Upper lobe of left lung (tissue), 6 donors: ENCODE results near the gene QKI. TPM values are rescaled to one million over a fixed set of nuclear protein-coding genes. Genes with fewer than 3 reads are reported as not detected.

Experiments used
- ATAC-seq, 2 donors: fragments of 200-7000 bp; cut with Tn5 transposase; one replicate each; pipeline ENCODE4 v1.9.1; 2022; ENCODE audit warnings: mild to moderate bottlenecking in 2 of 2, moderate library complexity in 2 of 2; ENCODE audit not compliant: low FRiP score in 2 of 2
- DNase-seq, 2 donors: peaks; one replicate each; pipeline ENCODE4 v3.0.0-alpha.2; 2019 to 2020
- H3K27ac ChIP-seq, 4 donors: fragments of 200-600 bp; sonication (generic); one replicate each; pipeline ENCODE4 v1.5.1; 2016 to 2019
- H3K27me3 ChIP-seq, 4 donors: fragments of 200-600 bp; sonication (generic); one replicate each; pipeline ENCODE4 v1.5.1; 2017 to 2019
- H3K36me3 ChIP-seq, 4 donors: fragments of 200-600 bp; sonication (generic); one replicate each; pipeline ENCODE4 v1.5.1; 2016 to 2019
- H3K4me1 ChIP-seq, 4 donors: fragments of 200-600 bp; sonication (generic); one replicate each; pipeline ENCODE4 v1.5.1; 2018 to 2019
- H3K4me3 ChIP-seq, 4 donors: fragments of 200-600 bp; sonication (generic); one replicate each; pipeline ENCODE4 v1.5.1; 2017 to 2019; ENCODE audit warnings: mild to moderate bottlenecking in 2 of 4, moderate library complexity in 1 of 4
- H3K9me3 ChIP-seq, 4 donors: fragments of 200-600 bp; sonication (generic); one replicate each; pipeline ENCODE4 v1.5.1; 2018 to 2019
- CTCF ChIP-seq, 6 experiments: fragments of 450-650 bp in 4 of 6; fragments of 200-600 bp in 2 of 6; sonication (generic) in 2 of 6; IDR thresholded peaks; one replicate each; pipeline ENCODE4 v1.5.1; 2016 to 2019; ENCODE audit warnings: antibody characterized with exemption in 6 of 6
- EP300 ChIP-seq, 4 donors: sonication (generic); formaldehyde crosslinking; IDR thresholded peaks; one replicate each; pipeline ENCODE4 v1.5.1; 2017; ENCODE audit warnings: antibody characterized with exemption in 4 of 4, control low read depth in 2 of 4
- POLR2A ChIP-seq, 4 donors: fragments of 450-650 bp; IDR thresholded peaks; one replicate each; pipeline ENCODE4 v1.5.1; 2016 to 2017; ENCODE audit warnings: antibody characterized with exemption in 4 of 4, mild to moderate bottlenecking in 2 of 4
- POLR2AphosphoS5 ChIP-seq, 2 donors: sonication (generic); formaldehyde crosslinking; IDR thresholded peaks; one replicate each; pipeline ENCODE4 v1.5.1; 2017; ENCODE audit warnings: antibody characterized with exemption in 2 of 2
- WGBS, 2 donors: methylation state at CpG; one replicate each; pipeline ENCODE4 v1.1.5; 2017 to 2018; 5-methylcytosine and 5-hydroxymethylcytosine counted together
- total RNA-seq, 6 donors: library from RNA; depleted of rRNA in 4 of 6; stranded (reverse); fragments of >200 nt in 4 of 6; gene quantifications; one replicate each; pipeline versions ENCODE4 v1.1.0 to v1.2.1, GENCODE V29; 2016 to 2021
- donor health status: DM: no; HTN: no; CAD: no; lungs with moderate emphysema.
- donor health status: DM: no; HTN: yes; CAD: no; lungs with severe emphysema.

QKI gene
- total RNA-seq, 6 donors from 2014 or later = 181 to 273 (median 226) TPM

DNA sequence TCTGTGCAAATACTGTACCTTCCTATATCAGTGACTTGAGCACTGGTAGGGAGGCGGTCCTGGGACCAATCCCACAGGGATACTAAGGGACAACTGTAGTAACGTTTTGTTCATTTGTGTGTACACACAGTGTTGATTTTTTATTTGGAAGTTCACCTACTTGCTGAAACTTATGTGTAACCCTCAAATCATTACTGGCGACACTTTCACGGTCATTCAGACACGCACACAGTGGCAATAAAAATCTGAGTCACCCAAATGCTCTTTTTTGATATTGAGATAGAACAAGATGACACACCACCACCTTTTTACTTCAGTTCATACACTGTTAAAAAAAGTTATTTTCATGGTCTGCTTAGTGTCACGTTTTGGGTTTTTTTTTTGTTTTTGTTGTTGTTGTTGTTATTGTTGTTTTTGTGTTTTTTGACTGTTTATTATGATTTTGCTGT is 79.8 kb downstream of the QKI start:
- Histone ChIP-seq H3K36me3 (no peaks in the 10 kb centered on the region), H3K4me3 (no peak overlapping the region), H3K27ac (no peak overlapping the region), H3K4me1 (peaks cover 20 to 31% (median 23%) of the 10 kb centered on the region in 4 donors), H3K27me3 (no peaks in the 10 kb centered on the region), H3K9me3 (no peaks in the 10 kb centered on the region)
- DNase-seq (no peak), ATAC-seq (no peak)
- TF ChIP-seq CTCF (IDR thresholded peaks at IDR 0.05) = no peak
- no peak for TF ChIP-seq POLR2AphosphoS5 (IDR thresholded peaks at IDR 0.05)
- no peak for TF ChIP-seq POLR2A (IDR thresholded peaks at IDR 0.05)
- no peak for TF ChIP-seq EP300 (IDR thresholded peaks at IDR 0.05)
- WGBS, 2 donors = 83 to 85% methylated on average over 6 of the region's 6 CpGs

- Histone ChIP-seq H3K27ac (no peak overlapping the region), H3K4me1 (peaks cover 6 to 23% (median 15%) of the 10 kb centered on the region in 4 donors), H3K4me3 (no peak overlapping the region), H3K36me3 (no peaks in the 10 kb centered on the region), H3K27me3 (no peaks in the 10 kb centered on the region), H3K9me3 (no peaks in the 10 kb centered on the region)
- ATAC-seq (no peak), DNase-seq (no peak)
- TF ChIP-seq POLR2A (IDR thresholded peaks at IDR 0.05) = no peak
- no peak for TF ChIP-seq EP300 (IDR thresholded peaks at IDR 0.05)
- no peak for TF ChIP-seq POLR2AphosphoS5 (IDR thresholded peaks at IDR 0.05)
- WGBS, 2 donors = 95 to 100% methylated on average over 1 of the region's 1 CpG
Observed at GRCh38 chr6:163496205-163496604, 81.7 kb downstream of the QKI start.

- 63 to 70% methylated on average over 2 of the region's 2 CpGs for WGBS, 2 donors
- TF ChIP-seq EP300 (IDR thresholded peaks at IDR 0.05) = no peak
- no peak for TF ChIP-seq POLR2AphosphoS5 (IDR thresholded peaks at IDR 0.05)
- TF ChIP-seq POLR2A (IDR thresholded peaks at IDR 0.05) = no peak
- no peak for TF ChIP-seq CTCF (IDR thresholded peaks at IDR 0.05)
- H3K4me3 ChIP-seq = no peak overlapping the region
- no peaks in the 10 kb centered on the region for H3K27me3 ChIP-seq
- no peak for DNase-seq
- no peak for ATAC-seq
- no peak overlapping the region for H3K27ac ChIP-seq
- H3K36me3 ChIP-seq = no peaks in the 10 kb centered on the region
- peaks cover 0 to 18% (median 12%) of the 10 kb centered on the region in 4 donors for H3K4me1 ChIP-seq
- H3K9me3 ChIP-seq = no peaks in the 10 kb centered on the region
Observed at GRCh38 chr6:163500105-163500504, 85.6 kb downstream of the QKI start.

- no peak overlapping the region for H3K27ac ChIP-seq
- ATAC-seq (no peak), DNase-seq (no peak)
- 56 to 58% methylated on average over 2 of the region's 2 CpGs for WGBS, 2 donors
- no peaks in the 10 kb centered on the region for H3K9me3 ChIP-seq
- no peak overlapping the region for H3K4me3 ChIP-seq
- TF ChIP-seq CTCF (IDR thresholded peaks at IDR 0.05) = no peak
- H3K27me3 ChIP-seq = no peaks in the 10 kb centered on the region
- H3K4me1 ChIP-seq = peaks cover 0 to 23% (median 10%) of the 10 kb centered on the region in 4 donors
- no peaks in the 10 kb centered on the region for H3K36me3 ChIP-seq
Observed at GRCh38 chr6:163501026-163501425, 86.5 kb downstream of the QKI start.

DNA sequence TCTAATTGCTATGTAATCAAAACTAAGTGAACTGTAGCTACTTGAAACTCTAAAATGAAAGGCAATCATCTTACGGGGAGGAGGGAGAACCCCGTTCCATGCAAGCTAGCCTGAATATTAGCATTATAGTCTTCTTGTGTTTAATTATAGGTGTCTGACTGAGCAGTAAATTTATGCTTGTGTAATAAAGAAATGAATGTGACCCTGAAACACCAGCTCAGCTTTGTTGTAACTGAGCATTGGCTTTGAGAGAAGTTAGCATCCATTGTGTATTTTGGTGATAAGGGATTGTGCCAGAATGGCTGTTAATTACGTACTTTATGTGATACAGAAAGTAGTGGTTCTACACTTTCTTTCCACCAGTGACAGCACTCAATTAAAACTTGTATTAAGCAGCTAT is 86.9 kb downstream of the QKI start:
- Histone ChIP-seq H3K27ac (no peak overlapping the region), H3K9me3 (no peaks in the 10 kb centered on the region), H3K4me3 (no peak overlapping the region), H3K27me3 (no peaks in the 10 kb centered on the region), H3K4me1 (peaks cover 0 to 19% (median 10%) of the 10 kb centered on the region in 4 donors), H3K36me3 (no peaks in the 10 kb centered on the region)
- DNase-seq = no peak
- TF ChIP-seq CTCF (IDR thresholded peaks at IDR 0.05) = no peak
- no peak for TF ChIP-seq EP300 (IDR thresholded peaks at IDR 0.05)
- TF ChIP-seq POLR2A (IDR thresholded peaks at IDR 0.05) = no peak
- no peak for TF ChIP-seq POLR2AphosphoS5 (IDR thresholded peaks at IDR 0.05)
- 69 to 72% methylated on average over 3 of the region's 3 CpGs for WGBS, 2 donors
- no peak for ATAC-seq
